Mucosa of stomach (tissue), 1 donor: Measurements from ENCODE around the gene SMOC2.

Experiments used
- H3K27me3 ChIP-seq: one replicate; pipeline ENCODE4 v1.7.0; 2013; ENCODE audit warnings: mild to moderate bottlenecking, low read length; ENCODE audit not compliant: control insufficient read depth, insufficient read depth
- H3K36me3 ChIP-seq: one replicate; pipeline ENCODE4 v1.7.0; 2013; ENCODE audit warnings: low read length; ENCODE audit not compliant: control insufficient read depth, insufficient read depth
- H3K4me1 ChIP-seq: one replicate; pipeline ENCODE4 v1.7.0; 2013; ENCODE audit warnings: mild to moderate bottlenecking, low read length; ENCODE audit not compliant: control insufficient read depth, insufficient read depth
- H3K4me3 ChIP-seq: one replicate; pipeline ENCODE4 v1.7.0; 2013; ENCODE audit warnings: low read length
- H3K9ac ChIP-seq: one replicate; pipeline ENCODE4 v1.7.0; 2013; ENCODE audit warnings: mild to moderate bottlenecking, low read length, moderate library complexity
- H3K9me3 ChIP-seq: one replicate; pipeline ENCODE4 v1.7.0; 2013; ENCODE audit warnings: mild to moderate bottlenecking, low read length, moderate library complexity; ENCODE audit not compliant: control insufficient read depth
- donor health status: Pancreatic carcinoma.

Gene SMOC2

GRCh38 chr6:168623736-168624135, 182.8 kb downstream of the SMOC2 start:
- Histone ChIP-seq H3K4me3 (no peak overlapping the region), H3K4me1 (no peaks in the 10 kb centered on the region), H3K9me3 (no peaks in the 10 kb centered on the region), H3K9ac (no peak overlapping the region), H3K27me3 (no peaks in the 10 kb centered on the region), H3K36me3 (no peaks in the 10 kb centered on the region)

- H3K4me1 ChIP-seq: no peaks in the 10 kb centered on the region
- no peak overlapping the region for H3K9ac ChIP-seq
- H3K27me3 ChIP-seq: no peaks in the 10 kb centered on the region
- H3K36me3 ChIP-seq: no peaks in the 10 kb centered on the region
- H3K4me3 ChIP-seq: no peak overlapping the region
- H3K9me3 ChIP-seq: no peaks in the 10 kb centered on the region
Observed at GRCh38 chr6:168624540-168624939, 183.6 kb downstream of the SMOC2 start.

- Histone ChIP-seq H3K4me3 (no peak overlapping the region), H3K9me3 (no peaks in the 10 kb centered on the region), H3K4me1 (no peaks in the 10 kb centered on the region), H3K27me3 (no peaks in the 10 kb centered on the region), H3K9ac (no peak overlapping the region), H3K36me3 (no peaks in the 10 kb centered on the region)
Observed at GRCh38 chr6:168624948-168625347, 184.0 kb downstream of the SMOC2 start.

- Histone ChIP-seq H3K9ac (no peak overlapping the region), H3K27me3 (no peaks in the 10 kb centered on the region), H3K9me3 (no peaks in the 10 kb centered on the region), H3K4me3 (no peak overlapping the region), H3K36me3 (no peaks in the 10 kb centered on the region), H3K4me1 (no peaks in the 10 kb centered on the region)
Observed at GRCh38 chr6:168625602-168626001, 184.6 kb downstream of the SMOC2 start.

GRCh38 chr6:168626046-168626602, 185.1 kb downstream of the SMOC2 start:
- H3K4me1 ChIP-seq: no peaks in the 10 kb centered on the region
- no peaks in the 10 kb centered on the region for H3K27me3 ChIP-seq
- H3K9me3 ChIP-seq: no peaks in the 10 kb centered on the region
- no peaks in the 10 kb centered on the region for H3K36me3 ChIP-seq
- no peak overlapping the region for H3K9ac ChIP-seq
- no peak overlapping the region for H3K4me3 ChIP-seq

- no peaks in the 10 kb centered on the region for H3K9me3 ChIP-seq
- no peaks in the 10 kb centered on the region for H3K4me1 ChIP-seq
- H3K27me3 ChIP-seq: no peaks in the 10 kb centered on the region
- no peaks in the 10 kb centered on the region for H3K36me3 ChIP-seq
- no peak overlapping the region for H3K9ac ChIP-seq
- H3K4me3 ChIP-seq: no peak overlapping the region
Observed at GRCh38 chr6:168627506-168628175, 186.7 kb downstream of the SMOC2 start.

- no peak overlapping the region for H3K4me3 ChIP-seq
- no peaks in the 10 kb centered on the region for H3K4me1 ChIP-seq
- H3K9ac ChIP-seq: no peak overlapping the region
- H3K27me3 ChIP-seq: no peaks in the 10 kb centered on the region
- H3K36me3 ChIP-seq: no peaks in the 10 kb centered on the region
- no peaks in the 10 kb centered on the region for H3K9me3 ChIP-seq
Observed at GRCh38 chr6:168628176-168628553, 187.2 kb downstream of the SMOC2 start.

GRCh38 chr6:168628732-168629245, 187.8 kb downstream of the SMOC2 start:
- Histone ChIP-seq H3K27me3 (no peaks in the 10 kb centered on the region), H3K4me1 (no peaks in the 10 kb centered on the region), H3K9ac (no peak overlapping the region)

GRCh38 chr6:168631564-168631963, 190.6 kb downstream of the SMOC2 start:
- H3K4me1 ChIP-seq: no peaks in the 10 kb centered on the region
- H3K27me3 ChIP-seq: no peaks in the 10 kb centered on the region
- H3K9me3 ChIP-seq: no peaks in the 10 kb centered on the region
- no peak overlapping the region for H3K4me3 ChIP-seq
- H3K36me3 ChIP-seq: no peaks in the 10 kb centered on the region
- H3K9ac ChIP-seq: no peak overlapping the region

More at GRCh38 chr6:168628732-168629245, 187.8 kb downstream of the SMOC2 start:
- H3K9me3 ChIP-seq: no peaks in the 10 kb centered on the region
- no peak overlapping the region for H3K4me3 ChIP-seq
- no peaks in the 10 kb centered on the region for H3K36me3 ChIP-seq

GRCh38 chr6:168632694-168633093, 191.7 kb downstream of the SMOC2 start:
- Histone ChIP-seq H3K9me3 (no peaks in the 10 kb centered on the region), H3K4me1 (no peaks in the 10 kb centered on the region), H3K9ac (no peak overlapping the region), H3K4me3 (no peak overlapping the region), H3K27me3 (no peaks in the 10 kb centered on the region), H3K36me3 (no peaks in the 10 kb centered on the region)

- Histone ChIP-seq H3K4me3 (no peak overlapping the region), H3K36me3 (no peaks in the 10 kb centered on the region), H3K9me3 (no peaks in the 10 kb centered on the region), H3K27me3 (no peaks in the 10 kb centered on the region), H3K9ac (no peak overlapping the region), H3K4me1 (no peaks in the 10 kb centered on the region)
Observed at GRCh38 chr6:168634541-168635328, 193.8 kb downstream of the SMOC2 start.
